HCT116 (cell line): Measurements from ENCODE around the gene SLC3A2.

Source experiments
- ELF1 ChIP-seq: IDR thresholded peaks from 2 replicates; pipeline ENCODE4 v1.6.1; 2012; ENCODE audit warnings: low read depth, borderline replicate concordance
- EZH2 ChIP-seq: fragments of 200-600 bp; sonication (generic); IDR thresholded peaks from 2 replicates; pipeline ENCODE4 v1.6.1; 2017; ENCODE audit warnings: antibody characterized with exemption, mixed run types
- EZH2phosphoT487 ChIP-seq: fragments of 200-600 bp; IDR thresholded peaks from 2 replicates; pipeline ENCODE4 v1.6.1; 2018; ENCODE audit warnings: antibody characterized with exemption, borderline replicate concordance
- SP1 ChIP-seq: IDR thresholded peaks from 2 replicates; pipeline ENCODE4 v1.6.1; 2012; ENCODE audit warnings: low read depth
- TF ChIP-seq, protein P1 (sequence below), 3 experiments: fragments of 200-600 bp in 1 of 3; sonication (generic) in 1 of 3; IDR thresholded peaks in 2 of 3; conservative IDR thresholded peaks in 1 of 3; 2 replicates each; pipeline ENCODE4 v1.5.1; 2012 to 2017; ENCODE audit warnings: low read depth in 2 of 3, low read length in 2 of 3, antibody characterized with exemption in 1 of 3, borderline replicate concordance in 1 of 3, control low read depth in 1 of 3, mild to moderate bottlenecking in 1 of 3, mixed read lengths in 1 of 3, mixed run types in 1 of 3, moderate library complexity in 1 of 3; ENCODE audit not compliant: insufficient read depth in 1 of 3
- TF ChIP-seq, protein P2 (sequence below): IDR thresholded peaks from 2 replicates; pipeline ENCODE4 v1.6.1; 2012

- TF ChIP-seq EZH2, result no peak
- TF ChIP-seq, protein P1, sequence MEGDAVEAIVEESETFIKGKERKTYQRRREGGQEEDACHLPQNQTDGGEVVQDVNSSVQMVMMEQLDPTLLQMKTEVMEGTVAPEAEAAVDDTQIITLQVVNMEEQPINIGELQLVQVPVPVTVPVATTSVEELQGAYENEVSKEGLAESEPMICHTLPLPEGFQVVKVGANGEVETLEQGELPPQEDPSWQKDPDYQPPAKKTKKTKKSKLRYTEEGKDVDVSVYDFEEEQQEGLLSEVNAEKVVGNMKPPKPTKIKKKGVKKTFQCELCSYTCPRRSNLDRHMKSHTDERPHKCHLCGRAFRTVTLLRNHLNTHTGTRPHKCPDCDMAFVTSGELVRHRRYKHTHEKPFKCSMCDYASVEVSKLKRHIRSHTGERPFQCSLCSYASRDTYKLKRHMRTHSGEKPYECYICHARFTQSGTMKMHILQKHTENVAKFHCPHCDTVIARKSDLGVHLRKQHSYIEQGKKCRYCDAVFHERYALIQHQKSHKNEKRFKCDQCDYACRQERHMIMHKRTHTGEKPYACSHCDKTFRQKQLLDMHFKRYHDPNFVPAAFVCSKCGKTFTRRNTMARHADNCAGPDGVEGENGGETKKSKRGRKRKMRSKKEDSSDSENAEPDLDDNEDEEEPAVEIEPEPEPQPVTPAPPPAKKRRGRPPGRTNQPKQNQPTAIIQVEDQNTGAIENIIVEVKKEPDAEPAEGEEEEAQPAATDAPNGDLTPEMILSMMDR (IDR thresholded peaks at IDR 0.05 in 2 of 3, conservative IDR thresholded peaks at IDR 0.05 in 1 of 3; ENCODE audit: borderline replicate concordance in 1 of 3, insufficient read depth in 1 of 3, low read depth in 2 of 3, low read length in 2 of 3), result no peak
- no peak for TF ChIP-seq SP1
- TF ChIP-seq, protein P2, sequence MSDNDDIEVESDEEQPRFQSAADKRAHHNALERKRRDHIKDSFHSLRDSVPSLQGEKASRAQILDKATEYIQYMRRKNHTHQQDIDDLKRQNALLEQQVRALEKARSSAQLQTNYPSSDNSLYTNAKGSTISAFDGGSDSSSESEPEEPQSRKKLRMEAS, result no peak
- TF ChIP-seq EZH2phosphoT487, result no peak
- no peak for TF ChIP-seq ELF1
Measured at GRCh38 chr11:62925745-62926679, 45.3 kb downstream of the SLC3A2 start.
